Suprapubic skin (tissue), 4 donors: Measurements from ENCODE around the gene COL5A3. TPM values are rescaled to one million over a fixed set of nuclear protein-coding genes. Genes with fewer than 3 reads are reported as not detected.

Source experiments
- DNase-seq, 2 donors: peaks; one replicate each; pipeline ENCODE4 v3.0.0-alpha.2; 2019; ENCODE audit warnings: low spot score in 2 of 2
- H3K27ac ChIP-seq: fragments of 200-600 bp; sonication (generic); one replicate; pipeline ENCODE4 v1.5.1; 2019
- H3K27me3 ChIP-seq: fragments of 200-600 bp; sonication (generic); one replicate; pipeline ENCODE4 v1.5.1; 2019
- H3K36me3 ChIP-seq: fragments of 200-600 bp; sonication (generic); one replicate; pipeline ENCODE4 v1.5.1; 2019
- H3K4me1 ChIP-seq: fragments of 200-600 bp; sonication (generic); one replicate; pipeline ENCODE4 v1.5.1; 2019
- H3K4me3 ChIP-seq: fragments of 200-600 bp; sonication (generic); one replicate; pipeline ENCODE4 v1.5.1; 2019; ENCODE audit warnings: mild to moderate bottlenecking
- H3K9me3 ChIP-seq: fragments of 200-600 bp; sonication (generic); one replicate; pipeline ENCODE4 v1.5.1; 2019
- CTCF ChIP-seq, 2 donors: fragments of 200-600 bp in 1 of 2; fragments of 450-650 bp in 1 of 2; sonication (generic) in 1 of 2; IDR thresholded peaks; one replicate each; pipeline ENCODE4 v1.5.1; 2016 to 2019; ENCODE audit warnings: antibody characterized with exemption in 2 of 2, mild to moderate bottlenecking in 1 of 2, moderate library complexity in 1 of 2
- EP300 ChIP-seq: sonication (generic); formaldehyde crosslinking; IDR thresholded peaks from one replicate; pipeline ENCODE4 v1.6.1; 2017; ENCODE audit warnings: antibody characterized with exemption
- POLR2A ChIP-seq, 2 donors: fragments of 450-650 bp; IDR thresholded peaks; one replicate each; pipeline ENCODE4 v1.6.1; 2017; ENCODE audit warnings: antibody characterized with exemption in 2 of 2, mild to moderate bottlenecking in 2 of 2, moderate library complexity in 2 of 2
- POLR2AphosphoS5 ChIP-seq, 3 donors: sonication (generic); formaldehyde crosslinking; IDR thresholded peaks; one replicate each; pipeline ENCODE4 v1.6.1; 2017; ENCODE audit warnings: antibody characterized with exemption in 3 of 3
- WGBS: methylation state at CpG from one replicate; pipeline ENCODE4 v1.1.5; 2018; 5-methylcytosine and 5-hydroxymethylcytosine counted together
- total RNA-seq, 4 donors: library from RNA; depleted of rRNA; stranded (reverse); fragments of >200 nt; gene quantifications; one replicate each; pipeline ENCODE4 v1.1.0, GENCODE V29; 2016

Gene COL5A3
- total RNA-seq, 4 donors from 2014 or later = 13.4 to 30.6 (median 18.8) TPM

GRCh38 chr19:10020851-10021250 is 10.5 kb upstream of the COL5A3 start:
- Histone ChIP-seq H3K36me3 (no peaks in the 10 kb centered on the region), H3K9me3 (no peaks in the 10 kb centered on the region), H3K27me3 (no peaks in the 10 kb centered on the region), H3K4me3 (no peak overlapping the region), H3K4me1 (no peaks in the 10 kb centered on the region), H3K27ac (no peak overlapping the region)
- DNase-seq = no peak
- TF ChIP-seq EP300 (no peak), POLR2AphosphoS5 (IDR thresholded peaks at IDR 0.05) (no peak), POLR2A (IDR thresholded peaks at IDR 0.05) (no peak)
- 83% methylated on average over 6 of the region's 6 CpGs for WGBS

DNA sequence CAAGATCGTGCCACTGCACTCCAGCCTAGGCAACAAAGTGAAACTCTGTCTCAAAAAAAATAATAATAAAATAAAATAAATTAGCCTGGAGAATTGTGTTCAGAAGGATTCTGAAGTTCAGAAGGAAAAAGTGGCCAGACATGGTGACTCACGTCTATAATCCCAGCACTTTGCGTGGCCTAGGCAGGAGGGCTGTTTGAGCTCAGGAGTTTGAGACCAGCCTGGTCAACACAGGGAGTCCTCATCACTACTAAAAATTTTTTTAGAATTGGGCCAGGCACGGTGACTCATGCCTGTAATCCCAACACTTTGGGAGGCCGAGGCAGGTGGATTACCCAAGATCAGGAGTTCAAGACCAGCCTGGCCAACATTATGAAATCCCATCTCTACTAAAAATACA is 8.9 kb upstream of the COL5A3 start:
- Histone ChIP-seq H3K27me3 (no peaks in the 10 kb centered on the region), H3K36me3 (no peaks in the 10 kb centered on the region), H3K27ac (no peak overlapping the region), H3K4me1 (peaks cover 2% of the 10 kb centered on the region), H3K4me3 (no peak overlapping the region), H3K9me3 (no peaks in the 10 kb centered on the region)
- DNase-seq = no peak
- TF ChIP-seq POLR2AphosphoS5 (IDR thresholded peaks at IDR 0.05) (no peak), EP300 (no peak), POLR2A (IDR thresholded peaks at IDR 0.05) (no peak)
- WGBS = 83% methylated on average over 5 of the region's 5 CpGs

GRCh38 chr19:10018786-10019185 is 8.5 kb upstream of the COL5A3 start:
- Histone ChIP-seq H3K9me3 (no peaks in the 10 kb centered on the region), H3K27ac (no peak overlapping the region), H3K27me3 (no peaks in the 10 kb centered on the region), H3K4me3 (no peak overlapping the region), H3K36me3 (no peaks in the 10 kb centered on the region), H3K4me1 (peaks cover 7% of the 10 kb centered on the region)
- DNase-seq = no peak
- WGBS = 93% methylated on average over 9 of the region's 9 CpGs
- TF ChIP-seq POLR2A (IDR thresholded peaks at IDR 0.05) (no peak), POLR2AphosphoS5 (IDR thresholded peaks at IDR 0.05) (no peak), EP300 (no peak), CTCF (IDR thresholded peaks at IDR 0.05) (no peak)

DNA sequence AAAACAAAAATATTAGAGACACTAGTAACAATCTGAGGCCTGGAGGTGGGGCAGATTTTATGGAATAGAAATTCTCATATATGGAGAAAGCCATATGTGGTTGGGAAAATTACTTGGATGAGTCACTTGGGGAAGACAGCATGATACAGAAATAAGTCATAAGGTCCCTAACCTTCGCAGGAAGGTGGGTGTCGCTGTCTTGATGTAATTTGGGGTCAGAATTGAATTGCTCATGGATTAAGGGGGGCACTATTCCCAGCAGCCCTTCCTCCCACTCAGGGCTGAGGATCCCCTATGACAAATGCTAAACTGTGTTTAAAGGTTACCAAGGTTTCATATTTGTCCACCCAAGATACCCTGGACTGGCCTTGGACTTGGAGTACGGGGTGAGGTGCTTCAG is 8.0 kb upstream of the COL5A3 start:
- Histone ChIP-seq H3K27ac (no peak overlapping the region), H3K27me3 (peaks cover under 1% of the 10 kb centered on the region), H3K4me1 (peaks cover 10% of the 10 kb centered on the region), H3K9me3 (no peaks in the 10 kb centered on the region), H3K4me3 (no peak overlapping the region), H3K36me3 (no peaks in the 10 kb centered on the region)
- no peak for TF ChIP-seq POLR2AphosphoS5 (IDR thresholded peaks at IDR 0.05)
- TF ChIP-seq CTCF (IDR thresholded peaks at IDR 0.05) = no peak
- TF ChIP-seq EP300 = no peak
- no peak for TF ChIP-seq POLR2A (IDR thresholded peaks at IDR 0.05)
- 83% methylated on average over 3 of the region's 3 CpGs for WGBS
- DNase-seq = no peak

- H3K4me3 ChIP-seq = no peak overlapping the region
- peaks cover 47% of the 10 kb centered on the region for H3K4me1 ChIP-seq
- H3K27me3 ChIP-seq = peaks cover 10% of the 10 kb centered on the region
- TF ChIP-seq POLR2AphosphoS5 (IDR thresholded peaks at IDR 0.05) (no peak), CTCF (IDR thresholded peaks at IDR 0.05) (no peak), EP300 (no peak), POLR2A (IDR thresholded peaks at IDR 0.05) (no peak)
- WGBS = 39% methylated on average over 6 of the region's 6 CpGs
- no peaks in the 10 kb centered on the region for H3K9me3 ChIP-seq
- DNase-seq = no peak
- no peaks in the 10 kb centered on the region for H3K36me3 ChIP-seq
- H3K27ac ChIP-seq = no peak overlapping the region
Observed at GRCh38 chr19:10013834-10014618, 3.7 kb upstream of the COL5A3 start.

GRCh38 chr19:10013316-10013715 is 3.0 kb upstream of the COL5A3 start, which contains the start of gene RDH8:
Gene RDH8, plus strand, starts transcription at chr19:10013483. Its CDS starts 15 bp downstream, at chr19:10013498.
- peaks cover 54% of the 10 kb centered on the region for H3K4me1 ChIP-seq
- no peak within 1 kb of the TSS for H3K4me3 ChIP-seq
- 69% methylated on average over 10 of the region's 10 CpGs for WGBS
- TF ChIP-seq POLR2AphosphoS5 (IDR thresholded peaks at IDR 0.05) = no peak
- no peak for TF ChIP-seq EP300
- no peak for TF ChIP-seq POLR2A (IDR thresholded peaks at IDR 0.05)
- TF ChIP-seq CTCF (IDR thresholded peaks at IDR 0.05) = no peak
- no peak within 1 kb of the TSS for H3K27ac ChIP-seq
- no peaks in the 10 kb centered on the region for H3K9me3 ChIP-seq
- no peaks in the 10 kb centered on the region for H3K36me3 ChIP-seq
- H3K27me3 ChIP-seq = peaks cover 10% of the 10 kb centered on the region
- DNase-seq = no peak
